Measurements from ENCODE around the gene LRATD1.
"Not testable (repeated sequence)": the region's sequence is repeated elsewhere in the genome, so short reads cannot be mapped to it uniquely, and the experiment has no call there.

GRCh38 chr2:14622550-14622939 is 10.0 kb upstream of the LRATD1 start:
- TF ChIP-seq CTCF (conservative IDR thresholded peaks at IDR 0.05; ENCODE audit: low read length); EZH2phosphoT487 (IDR thresholded peaks at IDR 0.05; ENCODE audit: borderline replicate concordance): not testable (repeated sequence)

Measured in Loucy (cell line).